Measurements from ENCODE around the gene PLXDC2.
A peak's percentile ranks its signal among the peaks of the same experiment; 100 is the strongest.

PLXDC2 gene

GRCh38 chr10:20232079-20232705 is 416.0 kb downstream of the PLXDC2 start:
- no peak for DNase-seq

DNA sequence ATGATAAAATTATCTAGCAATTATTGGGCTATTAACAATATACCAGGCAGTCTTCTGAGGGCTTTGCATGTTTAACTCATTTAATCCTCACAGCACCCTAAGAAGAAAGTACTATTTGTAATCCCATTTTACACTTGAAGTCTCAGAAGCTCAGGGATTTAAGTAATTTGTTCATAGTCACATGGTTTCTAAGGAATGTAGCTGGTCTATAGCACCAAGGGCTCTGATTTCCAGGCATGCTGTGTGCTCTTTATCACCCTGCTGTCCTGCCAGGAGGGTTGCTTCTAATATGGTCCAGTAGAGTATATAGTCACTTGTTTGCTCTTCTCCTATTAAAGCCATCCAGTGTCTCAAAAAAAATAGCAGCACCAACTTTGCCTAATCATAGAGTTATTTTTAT is 417.2 kb downstream of the PLXDC2 start:
- DNase-seq = no peak

GRCh38 chr10:20234579-20234978 is 418.3 kb downstream of the PLXDC2 start:
- no peak for DNase-seq

- no peak for DNase-seq
Measured at GRCh38 chr10:20237091-20237570, 420.9 kb downstream of the PLXDC2 start.

GRCh38 chr10:20237586-20237985 is 421.4 kb downstream of the PLXDC2 start:
- no peak for DNase-seq

GRCh38 chr10:20240643-20241042 is 424.4 kb downstream of the PLXDC2 start:
- DNase-seq = no peak

GRCh38 chr10:20247454-20247853 is 431.2 kb downstream of the PLXDC2 start:
- DNase-seq = peak in 1 of 2 experiments; percentile 21

DNA sequence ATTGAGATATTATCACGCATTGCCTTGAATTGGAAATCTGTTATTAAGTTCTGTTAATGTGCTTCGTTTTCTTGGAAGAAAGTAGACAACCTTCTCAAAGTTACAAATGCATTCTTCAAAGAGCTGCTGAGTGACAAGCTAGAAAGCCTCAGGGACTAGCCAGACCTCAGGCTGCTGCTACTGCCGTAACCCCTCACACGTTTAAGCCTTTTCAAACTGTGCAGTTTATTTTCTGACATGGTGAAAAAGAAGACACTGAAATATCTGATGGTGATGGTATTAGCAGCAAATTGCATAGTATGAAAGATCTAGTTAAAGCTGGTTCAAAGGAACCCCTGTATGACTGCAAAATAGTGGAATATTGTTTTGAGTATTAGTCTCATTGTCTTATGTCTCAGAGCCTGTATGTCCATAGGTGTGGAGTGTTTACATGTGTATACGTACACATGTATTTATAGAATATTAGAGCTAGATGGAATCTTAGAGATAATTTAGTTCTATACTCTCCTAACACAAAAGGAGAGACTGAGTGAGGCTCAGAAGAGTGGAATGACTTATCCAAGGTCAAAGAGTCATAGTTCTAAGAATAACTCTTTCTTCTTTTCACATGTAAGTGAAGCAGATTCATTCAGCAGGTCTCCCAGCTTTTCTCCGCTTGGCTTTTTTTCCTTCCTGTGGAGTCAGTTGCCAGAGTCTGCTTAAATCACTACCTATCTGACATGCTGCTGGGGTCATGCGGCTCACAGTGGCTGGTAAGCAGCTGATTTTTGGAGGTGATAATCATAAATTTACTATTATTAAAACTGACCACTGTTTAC is 431.9 kb downstream of the PLXDC2 start:
- no peak for DNase-seq

- no peak for DNase-seq
Measured at GRCh38 chr10:20254078-20254477, 437.8 kb downstream of the PLXDC2 start.

- DNase-seq = no peak
Measured at GRCh38 chr10:20254497-20254896, 438.3 kb downstream of the PLXDC2 start.

- no peak for DNase-seq
Measured at GRCh38 chr10:20256969-20257368, 440.7 kb downstream of the PLXDC2 start.

DNA sequence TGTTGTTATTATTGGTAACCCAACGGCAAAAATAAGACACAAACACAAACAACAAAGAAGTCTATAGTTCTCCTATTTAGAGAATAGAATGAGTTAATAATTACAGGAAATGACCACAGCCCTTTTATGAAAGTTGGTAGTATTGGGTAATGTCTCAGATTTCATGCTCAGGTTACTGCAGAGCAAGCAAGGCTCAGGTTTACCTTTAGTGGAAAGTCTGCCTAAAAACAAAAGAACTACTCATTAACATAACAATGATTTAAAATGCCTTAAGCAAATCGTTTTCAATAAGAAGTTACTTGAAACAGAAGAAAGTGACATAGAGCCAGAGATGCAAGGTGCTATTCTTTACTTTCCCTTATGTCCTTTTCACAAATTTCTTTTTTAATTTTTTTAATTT is 441.2 kb downstream of the PLXDC2 start:
- DNase-seq = no peak

GRCh38 chr10:20265146-20265545 is 448.9 kb downstream of the PLXDC2 start:
- no peak for DNase-seq

- no peak for DNase-seq
Measured at GRCh38 chr10:20267734-20268133, 451.5 kb downstream of the PLXDC2 start.

DNA sequence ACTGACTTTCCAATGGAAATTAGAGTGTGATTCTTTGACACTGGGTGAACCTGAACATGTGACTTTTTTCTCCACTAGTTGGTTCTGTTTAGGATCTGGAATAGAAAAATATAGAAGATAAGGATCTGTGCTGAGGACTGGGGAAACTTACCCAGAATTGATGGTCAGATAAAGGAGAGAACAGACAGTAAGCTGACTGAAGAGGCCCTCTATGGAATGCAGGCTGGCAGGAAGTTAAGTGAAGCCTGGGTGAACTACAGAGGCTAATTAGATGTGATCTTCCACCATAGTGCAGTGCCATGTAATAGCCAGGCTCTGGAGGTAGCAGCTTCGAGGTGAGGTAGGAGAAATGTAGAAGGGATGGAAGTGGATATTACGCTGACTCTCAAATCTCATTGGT is 455.3 kb downstream of the PLXDC2 start:
- DNase-seq = no peak

DNA sequence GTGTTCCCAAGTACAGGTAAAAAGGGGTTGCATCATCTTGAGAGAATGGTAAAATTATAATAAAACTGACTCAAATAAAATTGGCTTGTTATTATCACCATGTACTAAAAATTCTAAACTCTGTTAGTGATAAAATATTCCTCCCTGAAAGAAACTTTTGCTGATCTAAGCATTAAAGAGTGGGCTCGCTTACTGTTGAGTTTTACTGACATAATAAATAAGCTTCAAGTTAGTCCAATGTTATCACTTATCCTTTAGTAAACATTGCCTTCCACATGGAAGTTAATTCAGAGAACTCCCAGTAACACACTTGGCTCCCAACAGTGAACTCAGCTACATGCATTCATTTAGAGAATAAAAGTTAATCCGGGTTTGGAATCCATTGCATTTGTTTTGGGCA is 456.4 kb downstream of the PLXDC2 start:
- DNase-seq = no peak

GRCh38 chr10:20274571-20274970 is 458.3 kb downstream of the PLXDC2 start:
- no peak for DNase-seq

DNA sequence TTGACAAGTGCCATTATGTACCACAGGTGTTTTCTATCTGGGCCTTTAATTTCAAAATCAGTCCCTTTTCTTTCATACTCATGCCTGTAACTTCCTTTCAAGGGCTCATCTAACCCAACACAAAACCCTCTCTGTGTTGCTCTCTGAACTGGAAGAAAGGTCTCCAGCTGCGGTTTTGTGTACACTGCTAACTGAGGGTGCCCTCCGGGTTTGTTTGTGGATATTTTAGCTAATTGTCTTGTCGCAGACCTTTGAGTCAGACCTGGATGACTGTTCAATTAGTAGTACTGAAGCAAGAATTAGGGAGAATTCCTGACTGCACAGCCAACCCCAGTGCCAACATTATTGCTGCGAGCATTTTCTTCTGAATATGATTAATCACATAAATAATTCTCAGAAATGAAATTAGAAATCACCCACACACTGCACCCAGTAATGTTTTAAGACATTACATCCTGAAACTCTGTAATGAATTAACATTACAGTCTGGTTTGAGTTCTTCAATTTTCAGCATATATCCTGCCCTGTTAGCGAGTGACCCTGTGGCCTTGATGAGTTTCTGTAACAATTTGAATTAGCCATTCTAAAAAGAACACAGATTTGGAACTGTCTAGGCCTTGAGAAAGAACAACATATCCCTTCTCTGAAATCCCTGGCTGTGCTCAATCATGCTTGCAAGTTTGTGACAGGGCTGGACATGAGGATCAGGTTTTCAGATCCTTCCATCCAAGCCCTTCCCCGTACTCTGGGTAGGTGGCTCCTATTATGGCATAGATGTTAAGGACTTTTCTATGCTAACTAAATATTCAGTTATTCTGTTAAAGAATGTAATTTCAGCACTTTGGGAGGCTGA is 460.1 kb downstream of the PLXDC2 start:
- DNase-seq = peak; percentile 30 to 45

- DNase-seq = no peak
Measured at GRCh38 chr10:20277820-20278219, 461.6 kb downstream of the PLXDC2 start.

- DNase-seq = no peak
Measured at GRCh38 chr10:20281579-20281978, 465.3 kb downstream of the PLXDC2 start.

DNA sequence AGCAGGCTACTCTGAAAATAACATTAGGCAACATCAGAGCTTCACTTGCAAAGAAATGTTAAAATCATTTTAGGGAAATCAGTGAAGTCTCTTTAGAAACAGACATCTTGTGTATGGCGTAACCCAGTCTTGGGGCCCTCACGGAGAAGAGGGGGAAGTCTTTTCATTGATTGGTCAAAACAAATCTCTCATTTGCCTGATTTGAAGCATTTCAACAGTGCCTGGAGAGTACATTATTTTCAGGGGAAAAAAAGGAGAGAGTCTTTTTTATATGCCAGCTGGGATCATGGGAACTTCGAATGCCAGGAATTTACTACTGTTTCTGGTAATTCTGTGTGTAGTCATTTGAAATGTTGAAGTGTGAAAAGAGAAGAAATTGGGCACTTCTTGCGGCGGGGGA is 471.4 kb downstream of the PLXDC2 start:
- DNase-seq = no peak

DNA sequence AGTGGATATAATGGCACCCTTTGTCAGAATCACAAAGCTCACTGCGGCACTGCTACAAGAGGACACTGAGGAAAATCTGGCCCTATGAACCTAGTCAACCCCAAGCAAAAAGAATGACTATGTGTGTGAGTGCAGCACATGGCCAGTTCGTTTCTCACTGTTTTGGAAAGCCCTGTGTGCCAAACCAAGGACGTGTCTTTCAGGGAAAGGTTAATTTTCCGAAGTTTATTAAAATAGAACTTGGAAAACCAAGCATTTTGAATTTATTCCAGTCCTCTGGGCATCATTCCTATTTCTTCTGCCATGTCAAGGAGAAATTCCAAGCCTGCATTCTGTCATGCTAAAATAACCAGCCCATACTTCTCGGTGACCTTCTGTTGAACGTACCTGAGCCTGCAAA is 471.8 kb downstream of the PLXDC2 start:
- DNase-seq = no peak

- DNase-seq = no peak
Measured at GRCh38 chr10:20289070-20289828, 473.0 kb downstream of the PLXDC2 start.
